GM21367 (cell line): Measurements from ENCODE around the gene CDH23.

Experiments used
- ATAC-seq: cut with Tn5 transposase; IDR thresholded peaks from one replicate; pipeline ENCODE4 v1.9.1; 2021; ENCODE audit not compliant: unreplicated experiment

The CDH23 gene

GRCh38 chr10:71419002-71419540 lies 22.4 kb downstream of the CDH23 start:
- ATAC-seq = no peak

- no peak for ATAC-seq
Observed at GRCh38 chr10:71419750-71420149, 23.0 kb downstream of the CDH23 start.

GRCh38 chr10:71421075-71421434 lies 24.3 kb downstream of the CDH23 start:
- no peak for ATAC-seq

- ATAC-seq = no peak
Observed at GRCh38 chr10:71423250-71423649, 26.5 kb downstream of the CDH23 start.

- no peak for ATAC-seq
Observed at GRCh38 chr10:71423901-71424300, 27.2 kb downstream of the CDH23 start.

- ATAC-seq = no peak
Observed at GRCh38 chr10:71424496-71425194, 27.9 kb downstream of the CDH23 start.

GRCh38 chr10:71426058-71426605 lies 29.4 kb downstream of the CDH23 start:
- ATAC-seq = no peak

- ATAC-seq = no peak
Observed at GRCh38 chr10:71427246-71427645, 30.5 kb downstream of the CDH23 start.

- no peak for ATAC-seq
Observed at GRCh38 chr10:71429304-71429703, 32.6 kb downstream of the CDH23 start.

- ATAC-seq = no peak
Observed at GRCh38 chr10:71429929-71430328, 33.2 kb downstream of the CDH23 start.

- ATAC-seq = no peak
Observed at GRCh38 chr10:71431239-71432100, 34.8 kb downstream of the CDH23 start.

GRCh38 chr10:71432101-71432905 lies 35.6 kb downstream of the CDH23 start:
- ATAC-seq = no peak

- ATAC-seq = no peak
Observed at GRCh38 chr10:71432956-71433767, 36.4 kb downstream of the CDH23 start.

- no peak for ATAC-seq
Observed at GRCh38 chr10:71433768-71434744, 37.3 kb downstream of the CDH23 start.

GRCh38 chr10:71434760-71435394 lies 38.2 kb downstream of the CDH23 start:
- no peak for ATAC-seq

- ATAC-seq = no peak
Observed at GRCh38 chr10:71435571-71436267, 39.0 kb downstream of the CDH23 start.

- no peak for ATAC-seq
Observed at GRCh38 chr10:71436268-71437125, 39.8 kb downstream of the CDH23 start.
